GM11168 (cell line): ENCODE data around the gene C22orf23.

Experiments
- in situ Hi-C: fragments of 300-500 bp; cut with MboI; formaldehyde crosslinking; loops from one replicate; pipeline ENCODE4 v1.12.0; 2022; ENCODE audit warnings: low sequenced_read_pairs; ENCODE audit not compliant: unreplicated experiment

Gene C22orf23

GRCh38 chr22:37953437-37954179, at the start of gene C22orf23, which contains the start of gene POLR2F:
Gene C22orf23, minus strand, starts transcription at chr22:37953601. Its CDS starts 452 bp downstream, at chr22:37953149.
Gene POLR2F, plus strand, starts transcription at chr22:37953699. Its CDS starts 89 bp downstream, at chr22:37953788.
- in situ Hi-C loops: no loop called here

GRCh38 chr22:37999640-38000272, 46.4 kb upstream of the C22orf23 start:
- in situ Hi-C loops: no loop called here

- in situ Hi-C loops: no loop called here
Measured at GRCh38 chr22:37999236-37999635, 45.8 kb upstream of the C22orf23 start.

GRCh38 chr22:37998543-37998942, 45.1 kb upstream of the C22orf23 start:
- in situ Hi-C loops: no loop called here

DNA sequence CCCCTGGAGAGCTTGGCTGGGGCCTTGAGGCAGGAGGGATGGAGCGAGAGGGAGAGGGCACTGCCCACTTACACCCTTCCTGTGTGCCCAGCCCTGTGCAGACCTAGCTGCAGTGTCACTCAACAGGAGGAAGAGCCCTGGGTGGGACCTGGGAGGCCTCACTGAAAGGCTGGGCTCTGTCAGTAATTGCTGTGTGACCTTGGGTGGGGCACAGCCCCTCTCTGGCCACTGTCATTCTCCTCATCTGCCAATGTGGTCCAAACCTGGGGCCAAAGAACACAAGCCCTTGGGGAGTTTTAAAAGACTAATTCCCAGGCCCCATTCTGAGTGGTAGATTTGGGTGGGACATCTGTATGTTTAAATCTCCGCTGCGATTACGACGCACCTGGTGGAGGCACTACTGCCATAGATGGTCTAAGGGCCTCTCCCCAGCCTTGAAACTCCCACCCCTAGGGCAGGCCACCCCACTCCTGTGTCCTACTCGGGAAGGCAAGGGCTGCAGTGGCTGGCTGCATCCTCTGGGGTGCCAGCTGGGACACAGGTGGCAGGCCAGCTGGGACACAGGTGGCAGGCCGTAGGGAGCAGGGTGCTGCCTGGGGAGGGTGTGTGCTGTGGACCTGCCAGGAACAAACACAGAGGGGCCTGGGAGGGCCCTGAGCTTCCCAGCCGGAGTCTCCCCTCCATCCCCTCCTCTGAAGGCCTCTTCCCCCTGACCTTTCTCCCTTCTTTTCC, 43.3 kb upstream of the C22orf23 start:
- in situ Hi-C loops: no loop called here

DNA sequence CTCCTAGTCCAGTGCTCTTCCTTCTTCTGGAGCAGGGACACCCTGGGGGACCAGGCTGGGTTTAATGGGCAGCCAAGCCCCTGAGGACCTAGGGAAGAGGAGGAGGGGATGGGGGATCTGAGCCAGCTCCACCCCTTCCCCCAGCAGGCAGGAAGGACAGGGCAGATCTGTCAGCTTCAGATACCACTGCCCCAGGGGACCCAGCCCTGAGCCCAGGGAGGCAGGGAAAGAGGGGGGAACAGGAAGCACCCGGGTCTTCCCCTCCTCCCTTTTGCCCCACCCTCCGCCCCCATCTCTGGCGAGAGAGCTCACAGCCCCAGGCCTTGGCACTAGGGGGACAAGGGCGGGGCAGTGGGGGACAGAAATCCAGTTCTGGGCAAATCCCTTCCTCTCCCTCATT, 42.7 kb upstream of the C22orf23 start:
- in situ Hi-C loops: no loop called here

GRCh38 chr22:37995460-37995859, 42.1 kb upstream of the C22orf23 start:
- in situ Hi-C loops: no loop called here

DNA sequence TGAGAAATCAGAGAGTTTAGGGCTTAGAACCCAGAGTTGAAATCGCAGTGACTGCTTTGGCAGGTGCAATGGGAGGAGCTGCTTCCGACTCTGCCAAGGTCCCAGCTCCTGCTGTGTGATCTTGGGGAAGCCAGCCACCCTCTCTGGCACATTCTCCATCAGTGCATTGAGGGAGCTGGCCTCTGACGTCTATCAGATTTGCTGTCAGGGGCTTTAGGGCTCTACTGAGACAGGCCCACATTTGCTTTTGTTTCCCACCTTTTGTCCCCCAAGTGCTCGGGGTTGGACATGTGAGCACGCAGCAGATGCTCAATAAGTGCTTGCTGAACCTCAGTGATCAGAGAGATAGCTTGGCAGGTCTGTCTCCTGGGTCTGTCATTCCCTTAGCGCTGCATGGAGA, 41.6 kb upstream of the C22orf23 start:
- in situ Hi-C loops: no loop called here

DNA sequence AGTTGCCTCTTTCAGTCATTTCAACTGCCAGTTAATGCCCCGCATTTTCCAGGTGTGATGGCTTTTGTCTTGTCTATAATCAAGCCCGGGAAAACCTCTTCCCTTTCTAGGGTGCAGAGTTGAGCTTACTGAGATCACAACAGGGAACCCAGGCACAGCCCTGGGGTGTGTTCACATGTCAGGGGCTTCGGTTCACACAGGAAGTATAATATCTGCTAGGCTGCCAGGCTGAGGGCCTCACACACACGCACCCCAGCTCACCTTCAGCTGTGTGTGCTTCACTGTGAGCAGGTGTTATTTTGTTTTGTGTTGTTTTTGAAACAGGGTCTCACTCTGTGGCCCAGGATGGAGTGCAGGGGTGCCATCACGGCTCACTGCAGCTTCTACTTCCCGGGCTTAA, 40.6 kb upstream of the C22orf23 start:
- in situ Hi-C loops: no loop called here

DNA sequence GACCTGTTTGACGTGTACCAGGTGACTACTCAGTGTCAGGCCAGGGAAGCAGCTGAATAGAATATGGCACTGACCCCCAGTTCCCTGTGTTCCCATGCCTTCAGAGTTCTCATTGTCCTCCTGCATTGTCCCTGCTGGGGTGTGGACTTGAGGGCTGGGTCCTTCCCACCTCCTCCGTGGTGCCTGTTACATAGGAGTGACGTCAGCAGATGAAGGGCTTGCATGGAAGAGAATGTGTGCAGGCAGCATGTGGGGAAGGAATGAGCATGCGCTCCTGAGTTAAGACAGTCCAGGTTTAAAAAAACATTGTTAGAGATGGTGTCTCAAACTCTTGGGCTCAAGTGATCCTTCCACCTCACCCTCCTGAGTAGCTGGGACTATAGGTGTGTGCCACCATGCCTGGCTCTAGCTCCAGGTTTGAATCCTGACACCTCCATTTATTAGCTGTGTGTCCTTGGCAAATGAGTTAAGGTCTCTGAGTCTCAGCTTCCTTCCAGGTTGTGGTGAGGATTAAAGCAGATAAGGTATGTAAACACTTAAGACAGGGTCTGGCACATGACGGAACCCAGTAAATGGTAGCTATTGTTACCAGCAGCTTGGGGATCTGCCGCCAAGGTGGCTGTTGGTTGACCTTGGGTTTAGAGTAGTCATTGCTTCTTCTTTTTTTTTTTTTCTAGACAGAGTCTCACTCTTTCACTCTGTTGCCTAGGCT, 38.5 kb upstream of the C22orf23 start:
- in situ Hi-C loops: no loop called here

- in situ Hi-C loops: no loop called here
Measured at GRCh38 chr22:37990862-37991261, 37.5 kb upstream of the C22orf23 start.

GRCh38 chr22:37990301-37990700, 36.9 kb upstream of the C22orf23 start:
- in situ Hi-C loops: no loop called here

DNA sequence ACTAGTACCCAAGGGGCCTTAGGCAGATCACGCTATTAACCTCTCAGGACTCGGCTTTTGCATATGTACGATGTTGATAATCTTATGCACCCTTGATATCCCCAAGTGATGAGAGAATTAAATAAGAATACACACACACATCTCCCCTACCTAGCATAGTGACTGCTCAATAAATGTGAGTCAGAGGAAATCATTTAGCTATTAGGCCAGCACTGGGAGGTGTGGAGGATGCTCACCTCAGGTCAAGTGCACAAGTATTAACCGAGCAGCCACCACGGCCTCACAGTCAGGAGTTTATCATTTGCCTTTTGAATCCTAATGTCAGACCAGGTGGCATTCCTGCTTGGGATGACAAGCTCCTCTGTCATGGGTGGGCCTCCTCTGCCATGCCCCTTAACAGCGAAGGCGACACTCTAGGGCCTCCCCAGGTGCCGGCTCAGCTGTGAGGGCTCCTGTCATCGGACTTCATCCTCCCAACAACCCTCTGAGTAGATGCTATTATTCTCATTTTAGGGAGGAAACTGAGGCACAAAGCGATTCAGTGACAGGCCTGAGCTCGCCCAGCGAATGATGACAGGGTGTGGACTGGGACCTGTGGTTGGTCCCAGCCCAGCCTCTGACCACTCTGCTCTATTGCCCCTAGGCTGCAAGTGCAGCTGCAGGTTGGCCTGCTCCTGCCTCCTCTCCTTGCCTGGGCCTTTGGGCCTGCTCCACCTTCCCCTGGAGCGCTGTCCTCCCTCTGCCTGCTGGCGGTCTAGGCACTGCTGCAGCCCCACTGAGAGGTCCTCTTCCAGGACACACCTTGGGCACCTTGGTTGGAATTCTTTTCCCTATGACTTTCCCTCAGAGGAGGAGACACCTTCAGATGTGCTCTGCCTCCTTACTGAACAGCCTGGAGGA, 36.0 kb upstream of the C22orf23 start:
- in situ Hi-C loops: no loop called here

GRCh38 chr22:37986371-37986770, 33.0 kb upstream of the C22orf23 start:
- in situ Hi-C loops: no loop called here

DNA sequence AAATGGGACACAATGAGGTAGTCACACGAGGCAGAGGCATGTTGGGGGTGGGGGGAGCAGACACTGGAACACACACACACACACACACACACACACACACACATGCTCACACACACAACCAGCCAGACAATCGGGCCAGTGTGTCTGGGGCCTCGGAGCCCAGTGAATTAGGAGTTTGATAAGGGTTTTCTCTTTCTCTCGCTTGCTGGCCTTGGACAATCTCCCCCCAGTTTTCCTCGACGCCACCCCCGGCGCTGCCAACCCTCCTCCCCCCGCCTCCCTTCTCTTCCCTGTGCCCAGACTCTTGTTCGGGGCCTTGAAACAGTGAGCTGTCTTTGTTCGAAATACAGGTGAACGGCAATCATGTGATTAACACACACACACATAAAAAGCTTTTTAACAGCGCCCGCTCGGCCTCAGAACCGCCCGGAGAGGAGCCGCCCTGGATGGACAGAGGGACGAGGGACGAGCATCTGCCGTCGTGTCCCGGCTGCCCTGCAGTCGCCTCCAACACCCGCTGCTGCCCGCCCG, 32.4 kb upstream of the C22orf23 start:
- in situ Hi-C loops: no loop called here

DNA sequence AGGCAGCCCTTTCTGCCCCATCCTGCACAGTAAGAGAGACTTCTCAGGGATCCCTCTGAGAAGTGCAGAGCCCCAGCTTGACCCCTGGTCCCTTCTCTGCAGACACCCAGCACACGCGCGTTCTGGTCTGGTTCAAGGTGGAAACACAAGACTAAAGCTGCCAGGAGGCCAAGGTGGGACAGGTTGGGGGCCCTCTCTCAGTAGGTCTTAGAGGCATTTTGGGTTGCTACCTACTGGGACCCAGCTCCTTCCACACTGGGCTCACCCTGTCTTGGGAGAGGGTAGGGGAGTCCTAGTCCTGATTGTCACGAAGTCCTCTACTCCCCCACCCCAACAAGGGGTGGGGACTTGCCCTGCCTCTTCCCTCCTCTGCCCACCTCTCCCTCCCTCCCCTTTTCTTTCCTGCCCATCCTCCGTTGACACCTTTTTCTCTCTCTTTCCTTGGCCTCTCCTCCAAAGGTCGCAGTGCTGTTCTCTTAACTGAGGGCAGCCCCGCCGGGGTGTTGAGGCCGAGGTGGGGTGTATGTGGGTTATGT, 31.7 kb upstream of the C22orf23 start:
- in situ Hi-C loops: no loop called here

GRCh38 chr22:37983860-37984791, 30.7 kb upstream of the C22orf23 start, which contains the start of gene SOX10:
Gene SOX10, minus strand, starts transcription at chr22:37984555. Its CDS starts 771 bp downstream, at chr22:37983784.
- in situ Hi-C loops: no loop called here
